ENCODE results near the gene PTPRM.
A peak's percentile ranks its signal among the peaks of the same experiment; 100 is the strongest.

Gene PTPRM

DNA sequence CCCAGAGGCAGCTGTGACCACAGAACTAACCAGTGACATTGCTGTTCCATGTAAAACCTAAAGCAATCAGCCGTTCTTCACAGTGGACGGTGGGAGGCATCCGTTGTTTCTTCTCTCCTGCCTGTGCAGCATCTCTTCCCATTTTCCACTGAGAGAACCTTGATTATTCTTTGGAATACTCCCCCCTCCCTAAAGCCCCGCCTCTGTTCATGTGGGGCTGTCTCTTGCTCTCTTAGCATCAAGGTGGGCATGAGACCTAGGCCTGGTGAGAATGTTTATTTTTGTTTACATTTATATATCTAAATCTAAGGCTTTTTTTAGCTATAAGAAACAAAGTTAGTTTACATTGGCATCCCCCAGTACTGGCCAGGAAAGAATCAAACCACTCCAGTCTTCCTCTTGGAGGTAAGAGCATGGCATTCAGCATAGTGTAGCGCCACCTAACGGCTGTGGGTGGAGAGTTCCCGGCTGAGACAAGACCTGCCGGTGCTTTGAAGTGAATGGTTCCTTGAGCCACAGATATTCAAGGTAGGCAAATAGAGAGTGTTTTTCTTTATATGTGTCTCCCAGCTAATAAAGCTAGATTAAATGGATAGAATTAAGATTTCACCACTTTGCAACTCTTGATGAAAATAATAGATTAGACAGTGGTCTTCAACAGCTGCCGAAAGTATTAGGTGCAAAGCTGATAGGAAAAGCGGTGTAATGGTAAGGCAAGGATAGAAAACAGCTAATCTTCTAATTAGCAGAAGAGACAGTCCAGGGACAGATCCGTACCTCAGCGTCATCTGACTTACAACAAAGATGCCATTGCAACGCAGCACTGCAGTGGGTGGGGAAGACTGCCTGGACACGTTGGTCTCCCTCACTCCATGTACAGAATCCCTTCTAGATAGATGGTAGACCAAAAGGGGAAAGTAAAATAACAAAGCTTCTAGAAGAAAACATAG is 822.5 kb downstream of the PTPRM start:
- no peaks in the 10 kb centered on the region for H3K27me3 ChIP-seq (ENCODE audit: control insufficient read depth, low read length)
- H3K9me2 ChIP-seq (replicated peaks; ENCODE audit: control insufficient read depth, low read length): no peaks in the 10 kb centered on the region
- H3F3A ChIP-seq (ENCODE audit: control insufficient read depth, insufficient read depth): no peaks in the 10 kb centered on the region

DNA sequence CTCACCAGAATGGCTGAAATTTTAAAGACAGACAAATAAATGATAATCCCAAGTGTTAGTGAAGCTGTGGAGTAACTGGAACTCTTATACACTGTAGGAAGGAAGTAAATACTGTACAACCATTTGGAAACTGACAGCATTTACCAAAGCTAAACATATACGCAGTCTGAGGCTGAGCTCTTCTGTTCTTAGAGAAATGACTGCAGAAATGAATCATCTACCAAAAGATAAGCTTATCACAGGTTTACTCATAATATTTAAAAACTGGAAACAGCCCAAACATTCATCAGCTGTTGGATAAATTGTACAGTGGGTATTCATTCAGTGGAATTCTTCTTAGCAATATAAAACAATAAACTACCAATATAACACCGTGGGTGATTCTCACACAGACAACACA is 824.0 kb downstream of the PTPRM start:
- H3K4me3 ChIP-seq (ENCODE audit: low read length): no peak overlapping the region
- TF ChIP-seq EZH2phosphoT487 (IDR thresholded peaks at IDR 0.05; ENCODE audit: borderline replicate concordance, low read length): no peak
- TF ChIP-seq, protein P1, sequence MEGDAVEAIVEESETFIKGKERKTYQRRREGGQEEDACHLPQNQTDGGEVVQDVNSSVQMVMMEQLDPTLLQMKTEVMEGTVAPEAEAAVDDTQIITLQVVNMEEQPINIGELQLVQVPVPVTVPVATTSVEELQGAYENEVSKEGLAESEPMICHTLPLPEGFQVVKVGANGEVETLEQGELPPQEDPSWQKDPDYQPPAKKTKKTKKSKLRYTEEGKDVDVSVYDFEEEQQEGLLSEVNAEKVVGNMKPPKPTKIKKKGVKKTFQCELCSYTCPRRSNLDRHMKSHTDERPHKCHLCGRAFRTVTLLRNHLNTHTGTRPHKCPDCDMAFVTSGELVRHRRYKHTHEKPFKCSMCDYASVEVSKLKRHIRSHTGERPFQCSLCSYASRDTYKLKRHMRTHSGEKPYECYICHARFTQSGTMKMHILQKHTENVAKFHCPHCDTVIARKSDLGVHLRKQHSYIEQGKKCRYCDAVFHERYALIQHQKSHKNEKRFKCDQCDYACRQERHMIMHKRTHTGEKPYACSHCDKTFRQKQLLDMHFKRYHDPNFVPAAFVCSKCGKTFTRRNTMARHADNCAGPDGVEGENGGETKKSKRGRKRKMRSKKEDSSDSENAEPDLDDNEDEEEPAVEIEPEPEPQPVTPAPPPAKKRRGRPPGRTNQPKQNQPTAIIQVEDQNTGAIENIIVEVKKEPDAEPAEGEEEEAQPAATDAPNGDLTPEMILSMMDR (IDR thresholded peaks at IDR 0.05; ENCODE audit: low read depth, low read length, poor library complexity, severe bottlenecking): no peak
- no peaks in the 10 kb centered on the region for H3K36me3 ChIP-seq (ENCODE audit: control insufficient read depth, low read length)
- H4K20me1 ChIP-seq (ENCODE audit: control insufficient read depth, insufficient read depth, low read depth, low read length): no peaks in the 10 kb centered on the region
- no peak overlapping the region for H3K4me2 ChIP-seq (ENCODE audit: low read length)
- H3K27me3 ChIP-seq (ENCODE audit: control insufficient read depth, low read length): no peaks in the 10 kb centered on the region
- H3K27ac ChIP-seq (ENCODE audit: low read depth, low read length): no peak overlapping the region
- no peaks in the 10 kb centered on the region for H3K79me2 ChIP-seq (ENCODE audit: control insufficient read depth, low read length)
- no peaks in the 10 kb centered on the region for H3F3A ChIP-seq (ENCODE audit: control insufficient read depth, insufficient read depth)
- H3K9me3 ChIP-seq (ENCODE audit: control insufficient read depth, insufficient read depth, low read length): no peaks in the 10 kb centered on the region
- no peaks in the 10 kb centered on the region for H3K9me2 ChIP-seq (replicated peaks; ENCODE audit: control insufficient read depth, low read length)
- no peaks in the 10 kb centered on the region for H3K4me1 ChIP-seq (ENCODE audit: control insufficient read depth, low read length)

More for the DNA sequence above, 822.5 kb downstream of the PTPRM start:
- Histone ChIP-seq H4K20me1 (ENCODE audit: control insufficient read depth, insufficient read depth, low read depth, low read length) (no peaks in the 10 kb centered on the region), H3K79me2 (ENCODE audit: control insufficient read depth, low read length) (no peaks in the 10 kb centered on the region), H3K4me1 (ENCODE audit: control insufficient read depth, low read length) (no peaks in the 10 kb centered on the region), H3K36me3 (ENCODE audit: control insufficient read depth, low read length) (no peaks in the 10 kb centered on the region), H3K4me3 (ENCODE audit: low read length) (no peak overlapping the region), H3K4me2 (ENCODE audit: low read length) (no peak overlapping the region), H3K27ac (ENCODE audit: low read depth, low read length) (no peak overlapping the region), H3K9me3 (ENCODE audit: control insufficient read depth, insufficient read depth, low read length) (no peaks in the 10 kb centered on the region)
- no peak for TF ChIP-seq EZH2phosphoT487 (IDR thresholded peaks at IDR 0.05; ENCODE audit: borderline replicate concordance, low read length)
- TF ChIP-seq, protein P1 (IDR thresholded peaks at IDR 0.05; ENCODE audit: low read depth, low read length, poor library complexity, severe bottlenecking): peak; percentile 80

DNA sequence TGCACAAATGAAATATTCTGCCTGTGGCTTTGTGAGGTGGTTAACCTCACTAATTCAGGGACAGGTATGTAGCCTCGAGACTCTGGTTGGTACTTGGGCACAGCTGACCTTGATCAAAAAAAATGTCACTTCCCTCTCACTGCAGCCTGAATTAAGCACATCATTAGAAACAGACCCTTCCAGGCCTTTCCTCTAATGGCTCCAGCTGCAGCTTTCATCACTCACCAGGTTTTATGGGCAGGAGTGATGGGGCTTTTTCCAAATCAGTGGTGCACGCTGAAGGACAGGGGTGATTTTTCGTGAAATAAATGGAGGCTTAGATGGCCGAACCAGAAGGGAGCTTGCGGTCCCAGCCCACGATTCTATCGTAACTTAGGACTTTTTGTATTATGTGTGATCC is 829.1 kb downstream of the PTPRM start:
- Histone ChIP-seq H3K27ac (ENCODE audit: low read depth, low read length) (no peak overlapping the region), H3K36me3 (ENCODE audit: control insufficient read depth, low read length) (no peaks in the 10 kb centered on the region), H3K9me2 (replicated peaks; ENCODE audit: control insufficient read depth, low read length) (no peaks in the 10 kb centered on the region), H3K4me3 (ENCODE audit: low read length) (no peak overlapping the region), H3K9me3 (ENCODE audit: control insufficient read depth, insufficient read depth, low read length) (no peaks in the 10 kb centered on the region), H3K79me2 (ENCODE audit: control insufficient read depth, low read length) (no peaks in the 10 kb centered on the region), H4K20me1 (ENCODE audit: control insufficient read depth, insufficient read depth, low read depth, low read length) (no peaks in the 10 kb centered on the region), H3F3A (ENCODE audit: control insufficient read depth, insufficient read depth) (no peaks in the 10 kb centered on the region), H3K27me3 (ENCODE audit: control insufficient read depth, low read length) (no peaks in the 10 kb centered on the region), H3K4me2 (ENCODE audit: low read length) (no peak overlapping the region), H3K4me1 (ENCODE audit: control insufficient read depth, low read length) (no peaks in the 10 kb centered on the region)
- TF ChIP-seq, protein P1 (IDR thresholded peaks at IDR 0.05; ENCODE audit: low read depth, low read length, poor library complexity, severe bottlenecking): no peak
